ENCODE data around the gene PRRT4. TPM values are rescaled to one million over a fixed set of nuclear protein-coding genes. Genes with fewer than 3 reads are reported as not detected.

The PRRT4 gene
- total RNA-seq, 1 experiment from 2014 or later, result 0.26 TPM

DNA sequence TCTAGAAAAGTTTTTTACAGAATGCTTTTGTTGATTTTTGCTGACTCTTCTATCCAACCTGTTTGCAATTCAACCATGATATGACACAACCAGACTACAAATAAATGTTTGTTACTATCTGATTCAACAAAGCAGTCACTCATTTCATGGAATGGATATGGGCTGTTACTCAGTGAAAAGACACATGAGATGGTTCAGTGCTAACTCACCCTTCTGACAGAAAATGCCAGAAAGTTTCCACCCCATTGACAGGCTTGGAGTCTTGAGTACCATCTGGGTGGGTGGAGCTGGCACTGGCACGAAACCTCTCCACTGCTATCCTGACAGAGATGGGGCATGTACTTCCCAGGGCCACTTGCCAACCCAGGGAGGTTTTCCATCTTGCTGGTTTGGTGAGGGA lies 57.3 kb downstream of the PRRT4 start:
- no peaks in the 10 kb centered on the region for H3K79me2 ChIP-seq (ENCODE audit: low read depth)
- no peak for DNase-seq
- no TSS peak for BruUV-seq (replicated peaks)
- H3K36me3 ChIP-seq (ENCODE audit: low read depth), result peaks cover 16% of the 10 kb centered on the region; the same call in 1 of the 2 replicates
- H3K27ac ChIP-seq, result no peak overlapping the region
- H3K9me3 ChIP-seq (ENCODE audit: insufficient read depth, low read depth), result no peaks in the 10 kb centered on the region
- H3K4me1 ChIP-seq (replicated peaks; ENCODE audit: insufficient read depth), result no peaks in the 10 kb centered on the region
- no peaks in the 10 kb centered on the region for H3F3A ChIP-seq (ENCODE audit: insufficient read depth, low read depth)
- no peak overlapping the region for H3K4me3 ChIP-seq
- TF ChIP-seq, protein P1, sequence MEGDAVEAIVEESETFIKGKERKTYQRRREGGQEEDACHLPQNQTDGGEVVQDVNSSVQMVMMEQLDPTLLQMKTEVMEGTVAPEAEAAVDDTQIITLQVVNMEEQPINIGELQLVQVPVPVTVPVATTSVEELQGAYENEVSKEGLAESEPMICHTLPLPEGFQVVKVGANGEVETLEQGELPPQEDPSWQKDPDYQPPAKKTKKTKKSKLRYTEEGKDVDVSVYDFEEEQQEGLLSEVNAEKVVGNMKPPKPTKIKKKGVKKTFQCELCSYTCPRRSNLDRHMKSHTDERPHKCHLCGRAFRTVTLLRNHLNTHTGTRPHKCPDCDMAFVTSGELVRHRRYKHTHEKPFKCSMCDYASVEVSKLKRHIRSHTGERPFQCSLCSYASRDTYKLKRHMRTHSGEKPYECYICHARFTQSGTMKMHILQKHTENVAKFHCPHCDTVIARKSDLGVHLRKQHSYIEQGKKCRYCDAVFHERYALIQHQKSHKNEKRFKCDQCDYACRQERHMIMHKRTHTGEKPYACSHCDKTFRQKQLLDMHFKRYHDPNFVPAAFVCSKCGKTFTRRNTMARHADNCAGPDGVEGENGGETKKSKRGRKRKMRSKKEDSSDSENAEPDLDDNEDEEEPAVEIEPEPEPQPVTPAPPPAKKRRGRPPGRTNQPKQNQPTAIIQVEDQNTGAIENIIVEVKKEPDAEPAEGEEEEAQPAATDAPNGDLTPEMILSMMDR (conservative IDR thresholded peaks at IDR 0.05), result no peak
- TF ChIP-seq EZH2 (IDR thresholded peaks at IDR 0.05; ENCODE audit: low read depth), result no peak
- H3K9me2 ChIP-seq (ENCODE audit: insufficient read depth), result no peaks in the 10 kb centered on the region
- POLR2A ChIA-PET (ENCODE audit: unreplicated experiment), result no interaction called here
- H3K4me2 ChIP-seq, result no peak overlapping the region
- intact Hi-C loops (cut with micrococcal nuclease; ENCODE audit: unreplicated experiment), result no loop called here
- H2AFZ ChIP-seq, result no peak overlapping the region
- no peaks in the 10 kb centered on the region for H4K20me1 ChIP-seq (ENCODE audit: insufficient read depth)
- CTCF ChIA-PET, result interaction anchor here (0.7 kb wide), 1 partner anchor 856 kb away, joined by 4 read pairs; no protein-coding TSS in a partner anchor
- H3K27me3 ChIP-seq (ENCODE audit: insufficient read depth, low read depth), result no peaks in the 10 kb centered on the region

DNA sequence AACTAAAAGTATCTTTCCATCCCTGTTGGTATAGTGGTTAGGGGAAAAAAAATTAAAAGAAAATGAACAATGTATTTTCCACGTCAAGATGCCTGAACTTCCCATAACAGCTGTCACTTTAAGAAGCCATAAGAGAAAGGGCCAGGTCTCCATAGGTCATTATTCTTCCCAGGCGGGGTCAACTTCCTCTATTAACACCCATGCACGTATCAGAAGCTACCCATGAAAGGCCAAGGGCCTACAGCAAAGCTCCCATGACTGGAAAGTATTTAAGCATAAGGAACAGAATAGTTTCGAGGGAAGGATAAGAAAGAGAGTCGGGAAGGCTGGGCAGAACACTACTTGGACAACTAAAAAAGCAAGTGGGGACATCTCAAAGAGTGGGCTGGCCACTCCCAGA lies 57.8 kb downstream of the PRRT4 start:
- Histone ChIP-seq H3K4me1 (replicated peaks; ENCODE audit: insufficient read depth) (no peaks in the 10 kb centered on the region), H4K20me1 (ENCODE audit: insufficient read depth) (no peaks in the 10 kb centered on the region), H3F3A (ENCODE audit: insufficient read depth, low read depth) (no peaks in the 10 kb centered on the region), H3K36me3 (ENCODE audit: low read depth) (peaks cover 16% of the 10 kb centered on the region; the same call in 1 of the 2 replicates), H3K9me2 (ENCODE audit: insufficient read depth) (no peaks in the 10 kb centered on the region), H2AFZ (no peak overlapping the region), H3K27ac (no peak overlapping the region), H3K27me3 (ENCODE audit: insufficient read depth, low read depth) (no peaks in the 10 kb centered on the region), H3K4me2 (no peak overlapping the region), H3K4me3 (no peak overlapping the region), H3K9me3 (ENCODE audit: insufficient read depth, low read depth) (no peaks in the 10 kb centered on the region), H3K79me2 (ENCODE audit: low read depth) (no peaks in the 10 kb centered on the region)
- no peak for DNase-seq
- TF ChIP-seq EZH2 (IDR thresholded peaks at IDR 0.05; ENCODE audit: low read depth), result no peak
- TF ChIP-seq, protein P1 (conservative IDR thresholded peaks at IDR 0.05), result no peak
- POLR2A ChIA-PET (ENCODE audit: unreplicated experiment), result no interaction called here
- intact Hi-C loops (cut with micrococcal nuclease; ENCODE audit: unreplicated experiment), result no loop called here
- BruUV-seq (replicated peaks), result no TSS peak
- CTCF ChIA-PET, result interaction anchor here (0.6 kb wide), 1 partner anchor 296 kb away, joined by 4 read pairs; no protein-coding TSS in a partner anchor

DNA sequence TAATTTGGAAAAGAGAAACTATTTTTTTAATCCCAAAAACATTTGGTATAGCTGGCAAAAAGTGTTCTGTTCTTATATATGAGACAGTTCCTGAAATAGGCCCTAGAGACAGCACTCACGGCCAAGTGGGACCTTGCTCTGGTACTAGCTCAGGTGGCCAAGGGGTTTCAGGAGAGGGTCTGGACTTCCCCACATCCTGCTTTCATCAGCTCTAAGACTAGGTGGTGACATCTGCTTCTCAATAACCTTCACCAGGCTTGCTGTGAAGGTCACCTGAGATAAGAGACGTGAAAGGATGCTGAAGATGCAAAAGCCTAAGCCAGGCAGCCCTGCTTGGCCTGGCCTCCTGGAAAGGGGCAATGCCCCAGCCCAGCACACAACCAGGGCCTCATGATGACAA lies 58.4 kb downstream of the PRRT4 start:
- Histone ChIP-seq H3K27me3 (ENCODE audit: insufficient read depth, low read depth) (no peaks in the 10 kb centered on the region), H3K4me3 (no peak overlapping the region), H3K9me2 (ENCODE audit: insufficient read depth) (no peaks in the 10 kb centered on the region), H3K4me1 (replicated peaks; ENCODE audit: insufficient read depth) (no peaks in the 10 kb centered on the region), H3K27ac (no peak overlapping the region), H3K36me3 (ENCODE audit: low read depth) (peaks cover 12% of the 10 kb centered on the region; the same call in 1 of the 2 replicates), H3K79me2 (ENCODE audit: low read depth) (no peaks in the 10 kb centered on the region), H3K9me3 (ENCODE audit: insufficient read depth, low read depth) (no peaks in the 10 kb centered on the region), H3F3A (ENCODE audit: insufficient read depth, low read depth) (no peaks in the 10 kb centered on the region), H3K4me2 (no peak overlapping the region), H4K20me1 (ENCODE audit: insufficient read depth) (no peaks in the 10 kb centered on the region), H2AFZ (no peak overlapping the region)
- TF ChIP-seq, protein P1 (conservative IDR thresholded peaks at IDR 0.05), result no peak
- TF ChIP-seq EZH2 (IDR thresholded peaks at IDR 0.05; ENCODE audit: low read depth), result no peak
- CTCF ChIA-PET, result interaction anchor here (0.6 kb wide), 1 partner anchor 295 kb away, joined by 4 read pairs; no protein-coding TSS in a partner anchor
- BruUV-seq (replicated peaks), result no TSS peak
- no peak for DNase-seq
- intact Hi-C loops (cut with micrococcal nuclease; ENCODE audit: unreplicated experiment), result no loop called here
- POLR2A ChIA-PET (ENCODE audit: unreplicated experiment), result no interaction called here

Data from PC-9 (cell line).